ENCODE results near the gene RNF214. TPM values are rescaled to one million over a fixed set of nuclear protein-coding genes. Genes with fewer than 3 reads are reported as not detected.

The RNF214 gene
- total RNA-seq, 2 donors from 2014 or later: 46.4 to 51.1 TPM

- Histone ChIP-seq H3K36me3 (ENCODE audit: control insufficient read depth, insufficient read depth, low read length) (peaks cover 73% of the 10 kb centered on the region), H3K27me3 (ENCODE audit: control insufficient read depth, insufficient read depth, low read length, poor library complexity, severe bottlenecking) (no peaks in the 10 kb centered on the region), H3K9ac (ENCODE audit: extremely low read depth, low read length, poor library complexity, severe bottlenecking) (no peak overlapping the region), H3K9me3 (ENCODE audit: control insufficient read depth, low read length) (no peaks in the 10 kb centered on the region), H3K4me3 (ENCODE audit: low read length) (no peak overlapping the region), H3K4me1 (ENCODE audit: control insufficient read depth, insufficient read depth, low read length) (no peaks in the 10 kb centered on the region), H3K27ac (ENCODE audit: low read depth, low read length) (no peak overlapping the region)
- Mint-ChIP-seq H3K27me3 (ENCODE audit: insufficient read depth) (no peaks in the 10 kb centered on the region), H3K27ac (no peak overlapping the region), H3K9me3 (no peaks in the 10 kb centered on the region), H3K4me3 (no peak overlapping the region), H3K4me1 (peaks cover 2% of the 10 kb centered on the region), H3K36me3 (ENCODE audit: low read depth) (peaks cover 52% of the 10 kb centered on the region)
- TF ChIP-seq, protein P1, sequence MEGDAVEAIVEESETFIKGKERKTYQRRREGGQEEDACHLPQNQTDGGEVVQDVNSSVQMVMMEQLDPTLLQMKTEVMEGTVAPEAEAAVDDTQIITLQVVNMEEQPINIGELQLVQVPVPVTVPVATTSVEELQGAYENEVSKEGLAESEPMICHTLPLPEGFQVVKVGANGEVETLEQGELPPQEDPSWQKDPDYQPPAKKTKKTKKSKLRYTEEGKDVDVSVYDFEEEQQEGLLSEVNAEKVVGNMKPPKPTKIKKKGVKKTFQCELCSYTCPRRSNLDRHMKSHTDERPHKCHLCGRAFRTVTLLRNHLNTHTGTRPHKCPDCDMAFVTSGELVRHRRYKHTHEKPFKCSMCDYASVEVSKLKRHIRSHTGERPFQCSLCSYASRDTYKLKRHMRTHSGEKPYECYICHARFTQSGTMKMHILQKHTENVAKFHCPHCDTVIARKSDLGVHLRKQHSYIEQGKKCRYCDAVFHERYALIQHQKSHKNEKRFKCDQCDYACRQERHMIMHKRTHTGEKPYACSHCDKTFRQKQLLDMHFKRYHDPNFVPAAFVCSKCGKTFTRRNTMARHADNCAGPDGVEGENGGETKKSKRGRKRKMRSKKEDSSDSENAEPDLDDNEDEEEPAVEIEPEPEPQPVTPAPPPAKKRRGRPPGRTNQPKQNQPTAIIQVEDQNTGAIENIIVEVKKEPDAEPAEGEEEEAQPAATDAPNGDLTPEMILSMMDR (conservative IDR thresholded peaks at IDR 0.05): no peak
- DNase-seq: no peak
- 90 to 94% methylated on average over 4 of the region's 4 CpGs for WGBS, 2 experiments (ENCODE audit: insufficient coverage in 1 of 2, insufficient read length in 1 of 2)
Observed at GRCh38 chr11:117219995-117220394, 12.5 kb upstream of the RNF214 start.

GRCh38 chr11:117220568-117220967 is 11.9 kb upstream of the RNF214 start:
- Mint-ChIP-seq H3K4me3 (no peak overlapping the region), H3K27me3 (ENCODE audit: insufficient read depth) (no peaks in the 10 kb centered on the region), H3K27ac (peak overlapping the region; percentile 15), H3K4me1 (peaks cover 2% of the 10 kb centered on the region), H3K9me3 (no peaks in the 10 kb centered on the region), H3K36me3 (ENCODE audit: low read depth) (peaks cover 56% of the 10 kb centered on the region)
- H3K4me1 ChIP-seq (ENCODE audit: control insufficient read depth, insufficient read depth, low read length): no peaks in the 10 kb centered on the region
- DNase-seq: no peak
- TF ChIP-seq, protein P1 (conservative IDR thresholded peaks at IDR 0.05): no peak
- H3K4me3 ChIP-seq (ENCODE audit: low read length): no peak overlapping the region
- no peak overlapping the region for H3K9ac ChIP-seq (ENCODE audit: extremely low read depth, low read length, poor library complexity, severe bottlenecking)
- H3K27ac ChIP-seq (ENCODE audit: low read depth, low read length): no peak overlapping the region
- H3K27me3 ChIP-seq (ENCODE audit: control insufficient read depth, insufficient read depth, low read length, poor library complexity, severe bottlenecking): no peaks in the 10 kb centered on the region
- no peaks in the 10 kb centered on the region for H3K9me3 ChIP-seq (ENCODE audit: control insufficient read depth, low read length)
- H3K36me3 ChIP-seq (ENCODE audit: control insufficient read depth, insufficient read depth, low read length): peaks cover 77% of the 10 kb centered on the region
- 92 to 95% methylated on average over 8 to 9 of the region's 9 CpGs for WGBS, 2 experiments (ENCODE audit: insufficient coverage in 1 of 2, insufficient read length in 1 of 2)

GRCh38 chr11:117220999-117221774 is 11.3 kb upstream of the RNF214 start:
- no peak overlapping the region for H3K4me3 ChIP-seq (ENCODE audit: low read length)
- Mint-ChIP-seq H3K4me3 (no peak overlapping the region), H3K27me3 (ENCODE audit: insufficient read depth) (no peaks in the 10 kb centered on the region), H3K4me1 (peaks cover 2% of the 10 kb centered on the region), H3K9me3 (no peaks in the 10 kb centered on the region), H3K36me3 (ENCODE audit: low read depth) (peaks cover 52% of the 10 kb centered on the region), H3K27ac (peak overlapping the region; percentile 44)
- no peaks in the 10 kb centered on the region for H3K9me3 ChIP-seq (ENCODE audit: control insufficient read depth, low read length)
- no peaks in the 10 kb centered on the region for H3K27me3 ChIP-seq (ENCODE audit: control insufficient read depth, insufficient read depth, low read length, poor library complexity, severe bottlenecking)
- H3K9ac ChIP-seq (ENCODE audit: extremely low read depth, low read length, poor library complexity, severe bottlenecking): no peak overlapping the region
- TF ChIP-seq, protein P1 (conservative IDR thresholded peaks at IDR 0.05): no peak
- H3K4me1 ChIP-seq (ENCODE audit: control insufficient read depth, insufficient read depth, low read length): no peaks in the 10 kb centered on the region
- no peak for DNase-seq
- H3K27ac ChIP-seq (ENCODE audit: low read depth, low read length): no peak overlapping the region
- WGBS, 2 experiments (ENCODE audit: insufficient coverage in 1 of 2, insufficient read length in 1 of 2): 90% methylated on average over 6 to 7 of the region's 7 CpGs
- peaks cover 78% of the 10 kb centered on the region for H3K36me3 ChIP-seq (ENCODE audit: control insufficient read depth, insufficient read depth, low read length)
